ENCODE measurements around the gene AMFR. TPM values are rescaled to one million over a fixed set of nuclear protein-coding genes. Genes with fewer than 3 reads are reported as not detected.

AMFR gene
- total and polyA plus RNA-seq, 8 donors, result 16.8 to 254 (median 68.2) TPM

- 5 to 7% (median 7%) methylated on average over 18 of the region's 18 CpGs for WGBS, 5 donors
- no peaks in the 10 kb centered on the region for H3K27me3 ChIP-seq
- H3K4me1 ChIP-seq, result peaks cover 29 to 50% (median 40%) of the 10 kb centered on the region in 4 donors
- DNase-seq, result peak in 1 of 2 donors; percentile 17
- no peaks in the 10 kb centered on the region for H3K9me3 ChIP-seq
- intact Hi-C loops (cut with DNase I; ENCODE audit: low total_unique reads), result no loop called here
- H3K27ac ChIP-seq, result peak overlapping the region; percentile 55 to 90 (median 85)
- TF ChIP-seq POLR2AphosphoS5 (IDR thresholded peaks at IDR 0.05) (no peak), CTCF (IDR thresholded peaks at IDR 0.05) (no peak), POLR2A (IDR thresholded peaks at IDR 0.05) (no peak), EP300 (IDR thresholded peaks at IDR 0.05) (no peak)
- peaks cover 19 to 44% (median 41%) of the 10 kb centered on the region in 4 donors for H3K36me3 ChIP-seq
- H3K4me3 ChIP-seq, result peak overlapping the region; percentile 72 to 98 (median 86)
These were observed 25.1 kb upstream of the AMFR start for GRCh38 chr16:56450275-56450985.

- TF ChIP-seq POLR2AphosphoS5 (IDR thresholded peaks at IDR 0.05) (no peak), POLR2A (IDR thresholded peaks at IDR 0.05) (no peak), CTCF (IDR thresholded peaks at IDR 0.05) (no peak), EP300 (IDR thresholded peaks at IDR 0.05) (no peak)
- Histone ChIP-seq H3K27ac (no peak overlapping the region), H3K4me1 (peaks cover 29 to 46% (median 36%) of the 10 kb centered on the region in 4 donors), H3K9me3 (no peaks in the 10 kb centered on the region), H3K36me3 (peaks cover 10 to 46% (median 42%) of the 10 kb centered on the region in 4 donors), H3K27me3 (no peaks in the 10 kb centered on the region), H3K4me3 (no peak overlapping the region)
- DNase-seq, result no peak
- intact Hi-C loops (cut with DNase I; ENCODE audit: low total_unique reads), result no loop called here
These were observed 22.7 kb upstream of the AMFR start for GRCh38 chr16:56448005-56448404.

GRCh38 chr16:56447286-56447685 lies 21.9 kb upstream of the AMFR start:
- 50 to 84% (median 69%) methylated on average over 2 of the region's 2 CpGs for WGBS, 5 donors
- no peak for TF ChIP-seq POLR2A (IDR thresholded peaks at IDR 0.05)
- TF ChIP-seq CTCF (IDR thresholded peaks at IDR 0.05), result no peak
- TF ChIP-seq EP300 (IDR thresholded peaks at IDR 0.05), result no peak
- no peak overlapping the region for H3K27ac ChIP-seq
- no peaks in the 10 kb centered on the region for H3K27me3 ChIP-seq
- H3K9me3 ChIP-seq, result no peaks in the 10 kb centered on the region
- no peak overlapping the region for H3K4me3 ChIP-seq
- intact Hi-C loops (cut with DNase I; ENCODE audit: low total_unique reads), result no loop called here
- DNase-seq, result no peak
- H3K4me1 ChIP-seq, result peaks cover 23 to 39% (median 29%) of the 10 kb centered on the region in 4 donors
- peaks cover 10 to 53% (median 49%) of the 10 kb centered on the region in 4 donors for H3K36me3 ChIP-seq

- 86 to 96% (median 94%) methylated on average over 1 of the region's 1 CpG for WGBS, 5 donors
These were observed 12.7 kb upstream of the AMFR start for GRCh38 chr16:56438038-56438437.

More at GRCh38 chr16:56438038-56438437, 12.7 kb upstream of the AMFR start:
- TF ChIP-seq POLR2AphosphoS5 (IDR thresholded peaks at IDR 0.05) (no peak), CTCF (IDR thresholded peaks at IDR 0.05) (no peak), EP300 (IDR thresholded peaks at IDR 0.05) (no peak), POLR2A (IDR thresholded peaks at IDR 0.05) (no peak)
- DNase-seq, result no peak
- Histone ChIP-seq H3K4me3 (no peak overlapping the region), H3K27me3 (no peaks in the 10 kb centered on the region), H3K27ac (no peak overlapping the region), H3K4me1 (no peaks in the 10 kb centered on the region), H3K9me3 (no peaks in the 10 kb centered on the region), H3K36me3 (peaks cover 20 to 85% (median 80%) of the 10 kb centered on the region in 4 donors)
- intact Hi-C loops (cut with DNase I; ENCODE audit: low total_unique reads), result no loop called here

All from stomach (tissue), 9 donors.